Activated naive CD8-positive, alpha-beta T cell treated with anti-CD3 and anti-CD28 coated beads, Interleukin-2, amount 10 ng/mL, durations not matched to agents 7 days and 5 days (primary cell): ENCODE measurements around the gene TMEM171. TPM values are rescaled to one million over a fixed set of nuclear protein-coding genes. Genes with fewer than 3 reads are reported as not detected.

ENCODE experiments used
- ATAC-seq: fragments of 150-1000 bp; cut with Tn5 transposase; one replicate; pipeline ENCODE4 v1.10.0; 2021; ENCODE audit warnings: low read depth, moderate library complexity
- POLR2A ChIA-PET: fragments of 350-600 bp; sonication (Branson Sonifier 250); formaldehyde crosslinking; loops from one replicate; lab custom pipeline; 2021; ENCODE audit warnings: antibody characterized with exemption; lab: Charles Lee
- DNase-seq: peaks from one replicate; pipeline ENCODE4 v3.0.0; 2021
- H3K27ac Mint-ChIP-seq: one replicate; pipeline ENCODE4 v1.8.0; 2022; ENCODE audit warnings: mild to moderate bottlenecking, mixed read lengths
- H3K27me3 Mint-ChIP-seq: one replicate; pipeline ENCODE4 v1.8.0; 2022; ENCODE audit warnings: mild to moderate bottlenecking, moderate library complexity, mixed read lengths
- H3K36me3 Mint-ChIP-seq: one replicate; pipeline ENCODE4 v1.8.0; 2021; ENCODE audit warnings: mild to moderate bottlenecking, mixed read lengths
- H3K4me1 Mint-ChIP-seq: one replicate; pipeline ENCODE4 v1.8.0; 2021; ENCODE audit warnings: mixed read lengths
- H3K4me3 Mint-ChIP-seq: one replicate; pipeline ENCODE4 v1.8.0; 2022; ENCODE audit warnings: mild to moderate bottlenecking, moderate library complexity, mixed read lengths
- H3K9me3 Mint-ChIP-seq: one replicate; pipeline ENCODE4 v1.8.0; 2021; ENCODE audit warnings: mixed read lengths
- total RNA-seq, 2 experiments: library from RNA; stranded (reverse); gene quantifications; one replicate each; pipeline ENCODE4 v1.2.3, GENCODE V29; 2021

Gene TMEM171
- total RNA-seq, 2 experiments from 2014 or later, result 0.25 to 0.31 TPM

DNA sequence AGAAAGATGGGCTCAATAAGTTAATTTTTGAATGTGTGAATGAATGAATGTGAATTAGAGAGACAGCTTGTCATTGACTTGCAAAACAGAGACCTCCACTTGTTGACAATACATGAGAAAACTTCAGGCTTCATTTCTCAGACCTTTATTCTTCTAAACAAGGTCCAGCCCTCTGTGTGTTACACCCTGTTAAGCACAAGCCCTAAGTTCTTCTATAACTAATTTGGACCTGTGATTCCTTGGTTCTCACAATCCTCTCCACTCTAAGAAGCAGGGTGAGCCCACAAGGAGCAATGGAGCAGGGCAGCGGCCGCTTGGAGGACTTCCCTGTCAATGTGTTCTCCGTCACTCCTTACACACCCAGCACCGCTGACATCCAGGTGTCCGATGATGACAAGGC, 52.6 kb downstream of the TMEM171 start, which contains the start of gene TMEM174:
Gene TMEM174, plus strand, starts transcription at position 243 of the 400 bp plus-strand sequence. Its CDS starts 51 bp downstream, at position 294.
- H3K4me3 Mint-ChIP-seq, result no peak within 1 kb of the TSS
- peaks cover 61% of the 10 kb centered on the region for H3K27me3 Mint-ChIP-seq
- H3K4me1 Mint-ChIP-seq, result no peaks in the 10 kb centered on the region
- DNase-seq (no peak), ATAC-seq (no peak)
- H3K36me3 Mint-ChIP-seq, result no peaks in the 10 kb centered on the region
- no peak within 1 kb of the TSS for H3K27ac Mint-ChIP-seq
- POLR2A ChIA-PET, result no interaction called here
- no peaks in the 10 kb centered on the region for H3K9me3 Mint-ChIP-seq

DNA sequence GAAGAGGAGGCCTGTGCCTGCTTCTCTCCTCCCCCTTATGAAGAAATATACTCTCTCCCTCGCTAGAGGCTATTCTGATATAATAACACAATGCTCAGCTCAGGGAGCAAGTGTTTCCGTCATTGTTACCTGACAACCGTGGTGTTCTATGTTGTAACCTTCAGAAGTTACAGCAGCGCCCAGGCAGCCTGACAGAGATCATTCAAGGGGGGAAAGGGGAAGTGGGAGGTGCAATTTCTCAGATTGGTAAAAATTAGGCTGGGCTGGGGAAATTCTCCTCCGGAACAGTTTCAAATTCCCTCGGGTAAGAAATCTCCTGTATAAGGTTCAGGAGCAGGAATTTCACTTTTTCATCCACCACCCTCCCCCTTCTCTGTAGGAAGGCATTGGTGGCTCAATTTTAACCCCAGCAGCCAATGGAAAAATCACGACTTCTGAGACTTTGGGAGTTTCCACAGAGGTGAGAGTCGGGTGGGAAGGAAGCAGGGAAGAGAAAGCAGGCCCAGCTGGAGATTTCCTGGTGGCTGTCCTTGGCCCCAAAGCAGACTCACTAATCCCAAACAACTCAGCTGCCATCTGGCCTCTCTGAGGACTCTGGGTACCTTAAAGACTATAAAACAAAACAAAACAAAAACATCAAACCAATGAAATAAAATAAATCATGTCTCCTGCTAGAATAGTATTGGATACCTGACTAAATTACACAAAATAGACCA, 53.9 kb downstream of the TMEM171 start:
- no peaks in the 10 kb centered on the region for H3K9me3 Mint-ChIP-seq
- no peak overlapping the region for H3K4me3 Mint-ChIP-seq
- H3K4me1 Mint-ChIP-seq, result no peaks in the 10 kb centered on the region
- ATAC-seq, result no peak
- DNase-seq, result no peak
- peaks cover 62% of the 10 kb centered on the region for H3K27me3 Mint-ChIP-seq
- no peaks in the 10 kb centered on the region for H3K36me3 Mint-ChIP-seq
- H3K27ac Mint-ChIP-seq, result no peak overlapping the region
- POLR2A ChIA-PET, result no interaction called here

DNA sequence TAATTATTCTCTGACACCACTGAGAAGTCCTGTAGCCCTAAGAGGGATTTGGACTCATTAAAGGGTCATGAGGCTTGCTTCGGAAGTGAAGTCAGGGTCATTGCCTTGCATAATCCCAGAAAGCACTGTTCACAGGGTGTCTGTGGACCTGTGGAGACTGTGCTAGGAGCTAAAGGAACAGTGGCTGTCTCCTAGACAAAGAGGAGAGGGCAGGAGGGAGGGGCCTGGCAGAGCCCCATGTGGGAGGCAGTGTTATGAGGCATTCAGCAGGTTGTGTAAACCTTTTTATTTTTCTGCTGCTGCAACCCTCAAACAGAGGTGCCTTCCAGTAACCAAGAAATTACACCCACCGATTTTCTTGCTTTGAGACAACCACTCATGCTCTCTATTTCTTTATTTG, 55.9 kb downstream of the TMEM171 start:
- H3K27ac Mint-ChIP-seq, result no peak overlapping the region
- H3K36me3 Mint-ChIP-seq, result no peaks in the 10 kb centered on the region
- no peak overlapping the region for H3K4me3 Mint-ChIP-seq
- peaks cover 61% of the 10 kb centered on the region for H3K27me3 Mint-ChIP-seq
- ATAC-seq, result no peak
- POLR2A ChIA-PET, result no interaction called here
- H3K4me1 Mint-ChIP-seq, result no peaks in the 10 kb centered on the region
- H3K9me3 Mint-ChIP-seq, result no peaks in the 10 kb centered on the region
- DNase-seq, result no peak

- H3K9me3 Mint-ChIP-seq, result no peaks in the 10 kb centered on the region
- no peaks in the 10 kb centered on the region for H3K36me3 Mint-ChIP-seq
- ATAC-seq, result no peak
- POLR2A ChIA-PET, result no interaction called here
- H3K27me3 Mint-ChIP-seq, result peaks cover 63% of the 10 kb centered on the region
- H3K27ac Mint-ChIP-seq, result no peak overlapping the region
- H3K4me3 Mint-ChIP-seq, result no peak overlapping the region
- no peak for DNase-seq
- no peaks in the 10 kb centered on the region for H3K4me1 Mint-ChIP-seq
Measured at GRCh38 chr5:73178265-73178664, 57.9 kb downstream of the TMEM171 start.

- H3K27ac Mint-ChIP-seq, result no peak overlapping the region
- peaks cover 1% of the 10 kb centered on the region for H3K9me3 Mint-ChIP-seq
- H3K4me1 Mint-ChIP-seq, result no peaks in the 10 kb centered on the region
- POLR2A ChIA-PET, result no interaction called here
- DNase-seq, result no peak
- H3K27me3 Mint-ChIP-seq, result peaks cover 61% of the 10 kb centered on the region
- H3K36me3 Mint-ChIP-seq, result no peaks in the 10 kb centered on the region
- ATAC-seq, result no peak
- no peak overlapping the region for H3K4me3 Mint-ChIP-seq
Measured at GRCh38 chr5:73179730-73180129, 59.4 kb downstream of the TMEM171 start.

DNA sequence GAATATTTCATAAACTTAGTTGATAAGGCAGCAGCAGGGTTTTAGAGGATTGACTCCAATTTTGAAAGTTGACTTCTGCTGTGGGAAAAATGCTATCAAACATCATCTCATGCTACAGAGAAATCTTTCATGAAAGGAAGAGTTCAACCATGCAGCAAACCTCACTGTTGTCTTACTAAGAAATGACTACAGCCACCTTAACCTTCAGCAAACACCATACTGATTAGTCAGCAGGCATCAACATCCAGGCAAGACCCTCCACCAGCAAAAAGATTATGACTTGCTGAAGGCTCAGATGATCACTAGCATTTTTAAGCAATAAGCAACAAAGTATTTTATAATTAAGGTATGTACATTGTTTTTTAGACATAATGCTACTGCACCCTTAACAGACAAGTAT, 60.2 kb downstream of the TMEM171 start:
- H3K9me3 Mint-ChIP-seq, result peaks cover 2% of the 10 kb centered on the region
- no peak for ATAC-seq
- peaks cover 57% of the 10 kb centered on the region for H3K27me3 Mint-ChIP-seq
- POLR2A ChIA-PET, result no interaction called here
- no peak overlapping the region for H3K4me3 Mint-ChIP-seq
- no peaks in the 10 kb centered on the region for H3K36me3 Mint-ChIP-seq
- DNase-seq, result no peak
- H3K4me1 Mint-ChIP-seq, result no peaks in the 10 kb centered on the region
- H3K27ac Mint-ChIP-seq, result no peak overlapping the region

Other genes with a start within 250 kb of the TMEM171 start
- 1 to 10 TPM; 3.0 to 3.4 TPM for gene FCHO2, start 164.5 kb upstream of the TMEM171 start, total RNA-seq
- gene TMEM174, start 52.6 kb downstream of the TMEM171 start, total RNA-seq, result not detected